Esophagus muscularis mucosa (tissue), 4 donors: ENCODE results near the gene LPCAT2. TPM values are rescaled to one million over a fixed set of nuclear protein-coding genes. Genes with fewer than 3 reads are reported as not detected.

ENCODE experiments used
- DNase-seq: peaks from one replicate; pipeline ENCODE4 v3.0.0-alpha.2; 2017; ENCODE audit errors: extremely low spot score
- H3K27ac ChIP-seq, 4 donors: fragments of 200-600 bp; sonication (generic); replicated peaks in 1 of 4; 1 replicate in 3 of 4; 2 replicates in 1 of 4; pipeline ENCODE4 v1.5.1; 2016 to 2019; ENCODE audit warnings: mild to moderate bottlenecking in 1 of 4
- H3K27me3 ChIP-seq, 4 donors: fragments of 200-600 bp; sonication (generic); one replicate each; pipeline versions ENCODE4 v1.5.1 to v1.6.0; 2016 to 2019
- H3K36me3 ChIP-seq, 4 donors: fragments of 200-600 bp; sonication (generic); one replicate each; pipeline ENCODE4 v1.5.1; 2016 to 2019
- H3K4me1 ChIP-seq, 4 donors: fragments of 200-600 bp; sonication (generic); one replicate each; pipeline ENCODE4 v1.5.1; 2016 to 2019
- H3K4me3 ChIP-seq, 4 donors: fragments of 200-600 bp; sonication (generic); 1 replicate in 2 of 4; 2 replicates in 2 of 4; pipeline ENCODE4 v1.5.1; 2016 to 2019; ENCODE audit warnings: mild to moderate bottlenecking in 4 of 4, moderate library complexity in 1 of 4
- H3K9me3 ChIP-seq, 4 donors: fragments of 200-600 bp; sonication (generic); 1 replicate in 3 of 4; 2 replicates in 1 of 4; pipeline ENCODE4 v1.5.1; 2016 to 2019
- CTCF ChIP-seq, 3 experiments: fragments of 200-600 bp in 2 of 3; fragments of 450-650 bp in 1 of 3; sonication (generic) in 2 of 3; IDR thresholded peaks; one replicate each; pipeline ENCODE4 v1.5.1; 2017 to 2019; ENCODE audit warnings: antibody characterized with exemption in 3 of 3, mild to moderate bottlenecking in 2 of 3, moderate library complexity in 1 of 3
- EP300 ChIP-seq: sonication (generic); formaldehyde crosslinking; IDR thresholded peaks from one replicate; pipeline ENCODE4 v1.6.1; 2017; ENCODE audit warnings: antibody characterized with exemption
- POLR2A ChIP-seq: fragments of 450-650 bp; IDR thresholded peaks from one replicate; pipeline ENCODE4 v1.6.1; 2017; ENCODE audit warnings: antibody characterized with exemption, moderate library complexity, mild to moderate bottlenecking, low read depth
- POLR2AphosphoS5 ChIP-seq, 2 donors: sonication (generic); formaldehyde crosslinking; IDR thresholded peaks; one replicate each; pipeline ENCODE4 v1.6.1; 2017; ENCODE audit warnings: antibody characterized with exemption in 2 of 2
- WGBS: methylation state at CpG from one replicate; pipeline ENCODE4 v1.1.5; 2018; 5-methylcytosine and 5-hydroxymethylcytosine counted together
- intact Hi-C: fragments of 100-400 bp; cut with DNase I; formaldehyde crosslinking; loops from one replicate; pipeline ENCODE4 v1.15.1; 2023
- total RNA-seq, 4 donors: library from RNA; depleted of rRNA; stranded (reverse); fragments of >200 nt; gene quantifications; one replicate each; pipeline versions ENCODE4 v1.1.0 to v1.2.1, GENCODE V29; 2016

Gene LPCAT2
- total RNA-seq, 4 donors from 2014 or later: 9.6 to 12.9 (median 12.0) TPM

DNA sequence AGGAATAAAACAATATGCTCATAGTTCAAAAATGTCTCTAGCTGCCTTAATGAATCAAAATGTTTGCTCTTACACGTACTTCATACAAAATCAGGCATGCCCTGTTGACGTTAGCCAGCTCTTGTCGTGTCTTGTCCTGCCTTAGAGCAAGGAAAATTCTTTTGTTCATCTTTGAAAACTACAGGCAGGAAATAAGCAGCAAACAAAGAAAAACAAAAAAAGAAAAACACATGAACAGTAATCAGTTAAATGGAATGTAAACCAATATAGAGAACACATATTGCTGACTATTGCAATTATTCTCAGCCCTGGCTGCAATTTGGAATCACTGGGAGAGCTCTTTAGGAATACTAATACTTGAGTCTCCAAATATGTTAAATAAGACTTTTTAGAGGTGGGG is 59.3 kb downstream of the LPCAT2 start:
- H3K36me3 ChIP-seq: no peaks in the 10 kb centered on the region

DNA sequence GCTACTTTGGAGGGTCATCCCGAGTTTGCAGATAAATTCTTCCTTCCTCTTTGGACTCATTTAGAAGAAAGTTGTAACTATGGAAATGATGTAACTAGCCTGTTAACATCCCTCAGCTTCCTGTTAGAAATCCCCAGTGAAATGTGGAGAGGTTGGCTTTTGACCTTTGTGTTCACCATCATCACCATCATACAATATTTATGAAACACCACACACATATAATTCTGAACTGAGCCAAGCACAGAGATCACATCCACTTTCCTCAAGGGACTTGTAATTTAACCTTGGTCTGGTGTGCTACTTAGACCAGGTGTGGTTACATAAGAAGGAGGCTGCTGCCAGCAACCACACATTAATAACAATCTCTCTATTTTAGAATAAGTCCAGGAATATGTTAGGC is 60.2 kb downstream of the LPCAT2 start:
- no peak for DNase-seq
- intact Hi-C loops: no loop called here
- H3K4me1 ChIP-seq: peaks cover 15 to 30% (median 22%) of the 10 kb centered on the region in 4 donors
- H3K9me3 ChIP-seq: no peaks in the 10 kb centered on the region
- TF ChIP-seq CTCF (IDR thresholded peaks at IDR 0.05) (no peak), POLR2A (no peak), EP300 (no peak), POLR2AphosphoS5 (IDR thresholded peaks at IDR 0.05) (no peak)
- WGBS: 60% methylated on average over 1 of the region's 1 CpG
- H3K4me3 ChIP-seq: no peak overlapping the region
- peaks cover 0 to 6% (median 0%) of the 10 kb centered on the region in 4 donors for H3K27me3 ChIP-seq
- H3K27ac ChIP-seq: no peak overlapping the region
- no peaks in the 10 kb centered on the region for H3K36me3 ChIP-seq

More for the DNA sequence above, 59.3 kb downstream of the LPCAT2 start:
- no peak overlapping the region for H3K4me3 ChIP-seq
- peaks cover 17 to 30% (median 22%) of the 10 kb centered on the region in 4 donors for H3K4me1 ChIP-seq
- no peak for DNase-seq
- H3K27me3 ChIP-seq: peaks cover 0 to 6% (median 0%) of the 10 kb centered on the region in 4 donors
- TF ChIP-seq POLR2AphosphoS5 (IDR thresholded peaks at IDR 0.05): no peak
- TF ChIP-seq POLR2A: no peak
- TF ChIP-seq EP300: no peak
- no peak for TF ChIP-seq CTCF (IDR thresholded peaks at IDR 0.05)
- WGBS: 83% methylated on average over 3 of the region's 3 CpGs
- intact Hi-C loops: no loop called here
- H3K9me3 ChIP-seq: no peaks in the 10 kb centered on the region
- H3K27ac ChIP-seq: no peak overlapping the region

GRCh38 chr16:55570159-55570558 is 61.3 kb downstream of the LPCAT2 start:
- H3K9me3 ChIP-seq: no peaks in the 10 kb centered on the region
- peaks cover 0 to 6% (median 0%) of the 10 kb centered on the region in 4 donors for H3K27me3 ChIP-seq
- intact Hi-C loops: no loop called here
- 80% methylated on average over 5 of the region's 5 CpGs for WGBS
- DNase-seq: no peak
- no peak overlapping the region for H3K27ac ChIP-seq
- H3K4me1 ChIP-seq: peaks cover 15 to 30% (median 22%) of the 10 kb centered on the region in 4 donors
- TF ChIP-seq EP300 (no peak), POLR2AphosphoS5 (IDR thresholded peaks at IDR 0.05) (no peak), CTCF (IDR thresholded peaks at IDR 0.05) (no peak), POLR2A (no peak)
- H3K4me3 ChIP-seq: no peak overlapping the region
- H3K36me3 ChIP-seq: no peaks in the 10 kb centered on the region

GRCh38 chr16:55571191-55571897 is 62.5 kb downstream of the LPCAT2 start:
- no peaks in the 10 kb centered on the region for H3K36me3 ChIP-seq
- H3K4me3 ChIP-seq: no peak overlapping the region
- H3K4me1 ChIP-seq: peaks cover 15 to 30% (median 24%) of the 10 kb centered on the region in 4 donors
- H3K27ac ChIP-seq: no peak overlapping the region
- no peak for TF ChIP-seq POLR2A
- TF ChIP-seq EP300: no peak
- no peak for TF ChIP-seq CTCF (IDR thresholded peaks at IDR 0.05)
- no peak for TF ChIP-seq POLR2AphosphoS5 (IDR thresholded peaks at IDR 0.05)
- no peaks in the 10 kb centered on the region for H3K9me3 ChIP-seq
- H3K27me3 ChIP-seq: peaks cover 0 to 6% (median 0%) of the 10 kb centered on the region in 4 donors
- intact Hi-C loops: no loop called here
- 38% methylated on average over 1 of the region's 1 CpG for WGBS
- no peak for DNase-seq

GRCh38 chr16:55572439-55572838 is 63.6 kb downstream of the LPCAT2 start:
- DNase-seq: no peak
- WGBS: 92% methylated on average over 4 of the region's 4 CpGs
- no peaks in the 10 kb centered on the region for H3K9me3 ChIP-seq
- TF ChIP-seq CTCF (IDR thresholded peaks at IDR 0.05) (no peak), POLR2AphosphoS5 (IDR thresholded peaks at IDR 0.05) (no peak), POLR2A (no peak), EP300 (no peak)
- H3K4me3 ChIP-seq: no peak overlapping the region
- intact Hi-C loops: no loop called here
- peaks cover 13 to 27% (median 23%) of the 10 kb centered on the region in 4 donors for H3K4me1 ChIP-seq
- no peaks in the 10 kb centered on the region for H3K27me3 ChIP-seq
- no peaks in the 10 kb centered on the region for H3K36me3 ChIP-seq
- no peak overlapping the region for H3K27ac ChIP-seq
